NB4 (cell line): ENCODE results near the gene RUFY1.

Experiments
- CTCF ChIP-seq: IDR thresholded peaks from one replicate; pipeline ENCODE4 v1.5.1; 2012; ENCODE audit warnings: low read depth, low read length
- MYC ChIP-seq: IDR thresholded peaks from 2 replicates; pipeline ENCODE4 v1.6.1; 2011; ENCODE audit warnings: low read depth, low read length
- POLR2A ChIP-seq: IDR thresholded peaks from 2 replicates; pipeline ENCODE4 v1.6.1; 2011; ENCODE audit warnings: mild to moderate bottlenecking; ENCODE audit not compliant: insufficient read length; ENCODE audit errors: extremely low read depth

DNA sequence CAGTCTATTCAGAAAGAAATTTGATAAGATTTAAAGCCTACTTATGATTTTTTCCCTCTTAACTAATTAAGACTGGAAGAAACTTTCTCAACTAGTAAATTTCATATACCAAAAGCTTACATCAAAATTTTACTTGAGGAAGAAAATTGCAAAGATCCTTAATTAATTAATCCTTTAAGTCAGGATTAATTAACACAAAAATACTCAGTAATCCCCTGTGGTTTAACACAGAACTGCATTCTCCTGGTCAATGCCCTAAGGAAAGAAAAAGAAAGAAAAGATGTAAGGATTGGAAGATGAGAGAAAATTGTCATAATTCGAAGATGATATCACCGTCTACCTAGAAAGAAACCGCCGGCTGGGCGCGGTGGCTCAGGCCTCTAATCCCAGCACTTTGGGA is 17.3 kb upstream of the RUFY1 start:
- no peak for TF ChIP-seq CTCF
- no peak for TF ChIP-seq POLR2A
- TF ChIP-seq MYC = no peak
